ENCODE results near the gene UBE2N.

The UBE2N gene

GRCh38 chr12:93461503-93461902, 19.8 kb upstream of the UBE2N start:
- no peak for DNase-seq (ENCODE audit: insufficient read length)
- no peak for TF ChIP-seq TAF1 (IDR thresholded peaks at IDR 0.05; ENCODE audit: borderline replicate concordance, low read depth, low read length)
- TF ChIP-seq POLR2AphosphoS5 (IDR thresholded peaks at IDR 0.05; ENCODE audit: low read depth, low read length): no peak
- no peak for TF ChIP-seq POLR2A (IDR thresholded peaks at IDR 0.05; ENCODE audit: low read depth, low read length)
- FAIRE-seq: no peak

- no peak for FAIRE-seq
- DNase-seq (ENCODE audit: insufficient read length): no peak
Observed at GRCh38 chr12:93460902-93461301, 19.2 kb upstream of the UBE2N start.

GRCh38 chr12:93460003-93460402, 18.3 kb upstream of the UBE2N start:
- DNase-seq (ENCODE audit: insufficient read length) (no peak), FAIRE-seq (no peak)
- TF ChIP-seq POLR2A (IDR thresholded peaks at IDR 0.05; ENCODE audit: low read depth, low read length): no peak
- no peak for TF ChIP-seq POLR2AphosphoS5 (IDR thresholded peaks at IDR 0.05; ENCODE audit: low read depth, low read length)
- TF ChIP-seq TAF1 (IDR thresholded peaks at IDR 0.05; ENCODE audit: borderline replicate concordance, low read depth, low read length): no peak

More at GRCh38 chr12:93460902-93461301, 19.2 kb upstream of the UBE2N start:
- no peak for TF ChIP-seq TAF1 (IDR thresholded peaks at IDR 0.05; ENCODE audit: borderline replicate concordance, low read depth, low read length)
- TF ChIP-seq POLR2A (IDR thresholded peaks at IDR 0.05; ENCODE audit: low read depth, low read length): no peak

DNA sequence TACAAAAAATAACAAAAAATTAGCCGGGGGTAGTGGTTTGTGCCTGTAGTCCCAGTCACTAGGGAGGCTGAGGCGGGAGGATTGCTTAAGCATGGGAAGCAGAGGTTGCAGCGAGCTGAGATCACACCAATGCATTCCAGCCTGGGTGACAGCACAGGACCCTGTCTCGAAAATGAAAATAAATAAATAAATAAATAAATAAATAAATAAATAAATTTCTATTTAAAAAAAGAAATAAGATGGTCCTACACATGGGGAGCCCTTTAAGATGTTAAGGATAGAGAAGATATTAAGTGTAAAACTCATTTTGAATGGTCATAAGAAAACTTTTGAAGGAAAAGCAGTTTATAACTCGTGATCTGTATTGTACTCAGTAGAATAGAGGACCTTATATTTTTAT, 17.4 kb upstream of the UBE2N start:
- DNase-seq (ENCODE audit: insufficient read length) (no peak), FAIRE-seq (no peak)
- no peak for TF ChIP-seq POLR2A (IDR thresholded peaks at IDR 0.05; ENCODE audit: low read depth, low read length)
- TF ChIP-seq POLR2AphosphoS5 (IDR thresholded peaks at IDR 0.05; ENCODE audit: low read depth, low read length): no peak
- no peak for TF ChIP-seq TAF1 (IDR thresholded peaks at IDR 0.05; ENCODE audit: borderline replicate concordance, low read depth, low read length)

DNA sequence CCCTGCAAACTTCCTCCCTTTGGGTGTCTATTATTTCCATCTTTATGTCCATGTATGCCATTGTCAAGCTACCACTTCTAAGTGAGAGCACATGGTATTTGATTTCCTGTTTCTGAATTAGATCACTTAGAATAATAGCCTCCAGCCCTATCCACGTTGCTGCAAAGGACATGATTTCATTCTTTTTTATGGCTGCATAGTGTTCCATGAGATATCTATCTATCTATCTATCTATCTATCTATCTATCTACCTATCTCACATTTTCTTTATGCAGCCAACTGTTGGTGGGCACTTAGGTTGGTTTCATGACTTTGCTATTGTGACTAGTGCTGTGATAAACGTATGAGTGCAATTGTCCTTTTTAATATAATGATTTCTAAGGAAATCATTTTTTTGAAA, 14.3 kb upstream of the UBE2N start:
- FAIRE-seq (no peak), DNase-seq (ENCODE audit: insufficient read length) (no peak)
- TF ChIP-seq POLR2A (IDR thresholded peaks at IDR 0.05; ENCODE audit: low read depth, low read length) (no peak), TAF1 (IDR thresholded peaks at IDR 0.05; ENCODE audit: borderline replicate concordance, low read depth, low read length) (no peak), POLR2AphosphoS5 (IDR thresholded peaks at IDR 0.05; ENCODE audit: low read depth, low read length) (no peak)

DNA sequence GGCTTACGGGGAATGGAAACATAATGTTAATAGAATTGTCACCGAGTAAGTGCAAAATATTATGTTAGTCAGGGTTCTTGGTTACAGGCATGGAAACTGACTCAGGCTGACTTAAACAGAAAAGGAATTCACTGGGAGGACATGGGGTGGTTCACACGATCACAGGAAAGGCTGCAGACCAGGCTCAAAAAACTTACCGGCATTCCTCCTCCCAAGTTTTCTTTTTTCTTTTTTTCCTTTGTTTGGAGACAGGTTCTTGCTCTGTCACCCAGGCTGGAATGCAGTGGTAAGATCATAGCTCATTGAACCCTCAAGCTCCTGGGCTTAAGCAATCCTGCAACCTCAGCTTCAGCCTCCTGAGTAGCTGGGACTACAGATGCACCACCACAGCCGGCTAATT, 11.9 kb upstream of the UBE2N start:
- no peak for FAIRE-seq
- no peak for TF ChIP-seq POLR2A (IDR thresholded peaks at IDR 0.05; ENCODE audit: low read depth, low read length)
- TF ChIP-seq TAF1 (IDR thresholded peaks at IDR 0.05; ENCODE audit: borderline replicate concordance, low read depth, low read length): no peak
- no peak for TF ChIP-seq POLR2AphosphoS5 (IDR thresholded peaks at IDR 0.05; ENCODE audit: low read depth, low read length)
- no peak for DNase-seq (ENCODE audit: insufficient read length)

DNA sequence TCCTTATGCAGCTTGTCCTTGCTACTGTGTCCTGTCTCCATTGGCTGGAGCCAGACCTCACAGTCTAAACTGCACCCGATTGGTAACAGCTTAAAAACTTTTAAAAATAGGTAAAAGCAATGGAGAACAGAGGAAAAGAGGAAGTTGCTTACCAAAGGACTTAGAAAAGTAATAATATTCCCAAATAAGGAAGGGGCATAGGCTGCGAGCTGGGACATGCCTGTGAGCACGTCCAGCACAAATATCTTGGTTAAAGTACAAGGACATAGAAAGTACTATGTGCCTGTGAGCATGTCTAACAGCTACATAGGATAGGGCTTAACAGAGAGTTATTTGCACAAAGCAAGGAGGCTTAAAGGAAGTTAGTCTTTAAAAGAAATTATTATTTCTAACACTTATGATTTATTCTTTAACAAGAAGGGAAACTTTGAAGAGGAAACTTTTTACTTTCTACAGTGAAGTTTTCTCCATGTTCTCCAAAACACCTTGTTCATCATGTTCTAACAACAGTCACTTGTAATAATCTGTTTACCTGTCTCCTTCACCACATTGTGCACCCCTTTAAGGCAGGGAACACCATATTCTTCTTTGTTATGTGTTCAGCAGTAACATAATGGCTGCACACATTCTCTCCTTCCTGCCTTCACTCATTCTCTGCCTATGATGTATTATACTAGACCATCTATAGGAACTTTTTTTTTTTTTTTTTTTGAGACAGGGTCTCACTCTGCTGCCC, 9.8 kb upstream of the UBE2N start:
- TF ChIP-seq TAF1 (IDR thresholded peaks at IDR 0.05; ENCODE audit: borderline replicate concordance, low read depth, low read length): no peak
- TF ChIP-seq POLR2AphosphoS5 (IDR thresholded peaks at IDR 0.05; ENCODE audit: low read depth, low read length): no peak
- no peak for TF ChIP-seq POLR2A (IDR thresholded peaks at IDR 0.05; ENCODE audit: low read depth, low read length)
- no peak for DNase-seq (ENCODE audit: insufficient read length)
- no peak for FAIRE-seq

DNA sequence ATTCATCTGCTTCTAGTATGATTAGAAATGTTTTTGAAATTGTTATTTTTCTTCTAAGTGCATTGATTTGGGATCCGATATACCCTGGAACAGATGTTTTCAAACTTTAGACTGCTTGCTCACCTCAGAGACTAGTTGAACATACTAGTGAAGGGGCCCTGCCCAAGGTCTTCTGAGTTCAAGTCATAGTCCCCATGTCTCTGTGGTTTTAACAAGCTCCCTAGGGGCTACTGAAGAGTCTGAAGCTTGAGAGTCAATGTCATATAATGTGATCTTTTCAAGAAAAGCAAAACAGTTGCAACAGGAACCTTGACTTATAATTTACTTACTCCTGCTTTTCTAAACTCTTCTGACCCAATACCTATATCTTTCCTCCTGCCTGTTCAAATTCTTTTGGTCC, 7.5 kb upstream of the UBE2N start:
- FAIRE-seq: no peak
- TF ChIP-seq POLR2AphosphoS5 (IDR thresholded peaks at IDR 0.05; ENCODE audit: low read depth, low read length) (no peak), POLR2A (IDR thresholded peaks at IDR 0.05; ENCODE audit: low read depth, low read length) (no peak), TAF1 (IDR thresholded peaks at IDR 0.05; ENCODE audit: borderline replicate concordance, low read depth, low read length) (no peak)
- no peak for DNase-seq (ENCODE audit: insufficient read length)

GRCh38 chr12:93448796-93449195, 7.0 kb upstream of the UBE2N start:
- TF ChIP-seq POLR2AphosphoS5 (IDR thresholded peaks at IDR 0.05; ENCODE audit: low read depth, low read length) (no peak), TAF1 (IDR thresholded peaks at IDR 0.05; ENCODE audit: borderline replicate concordance, low read depth, low read length) (no peak), POLR2A (IDR thresholded peaks at IDR 0.05; ENCODE audit: low read depth, low read length) (no peak)

GRCh38 chr12:93447555-93448290, 6.0 kb upstream of the UBE2N start:
- DNase-seq (ENCODE audit: insufficient read length) (no peak), FAIRE-seq (no peak)
- TF ChIP-seq POLR2A (IDR thresholded peaks at IDR 0.05; ENCODE audit: low read depth, low read length): no peak
- TF ChIP-seq POLR2AphosphoS5 (IDR thresholded peaks at IDR 0.05; ENCODE audit: low read depth, low read length): no peak
- TF ChIP-seq TAF1 (IDR thresholded peaks at IDR 0.05; ENCODE audit: borderline replicate concordance, low read depth, low read length): no peak

More at GRCh38 chr12:93448796-93449195, 7.0 kb upstream of the UBE2N start:
- DNase-seq (ENCODE audit: insufficient read length) (no peak), FAIRE-seq (no peak)

GRCh38 chr12:93443576-93443975, 1.8 kb upstream of the UBE2N start:
- DNase-seq (ENCODE audit: insufficient read length) (no peak), FAIRE-seq (no peak)
- TF ChIP-seq TAF1 (IDR thresholded peaks at IDR 0.05; ENCODE audit: borderline replicate concordance, low read depth, low read length) (no peak), POLR2A (IDR thresholded peaks at IDR 0.05; ENCODE audit: low read depth, low read length) (no peak), POLR2AphosphoS5 (IDR thresholded peaks at IDR 0.05; ENCODE audit: low read depth, low read length) (no peak)

Measured in GM12892 (cell line).